NK-92 treated with Interleukin-12 subunit alpha and Interleukin-12 subunit beta, amount 100 ng/mL, for 24 hours (cell line): Measurements from ENCODE around the gene AKR1C3.
"Not testable (repeated sequence)": the region's sequence is repeated elsewhere in the genome, so short reads cannot be mapped to it uniquely, and the experiment has no call there.

ENCODE experiments used
- DNase-seq: peaks from one replicate; lab custom pipeline; 2025; lab: John Stamatoyannopoulos, UW

Gene AKR1C3

GRCh38 chr10:5137699-5138098 is 43.5 kb downstream of the AKR1C3 start:
- not testable (repeated sequence) for DNase-seq

GRCh38 chr10:5142199-5142598 is 48.0 kb downstream of the AKR1C3 start:
- no peak for DNase-seq

GRCh38 chr10:5143137-5143536 is 48.9 kb downstream of the AKR1C3 start:
- no peak for DNase-seq

GRCh38 chr10:5146920-5147254 is 52.7 kb downstream of the AKR1C3 start:
- no peak for DNase-seq

GRCh38 chr10:5147255-5147980 is 53.2 kb downstream of the AKR1C3 start:
- no peak for DNase-seq

- DNase-seq, result no peak
Observed at GRCh38 chr10:5147981-5148677, 53.9 kb downstream of the AKR1C3 start.

GRCh38 chr10:5148678-5149032 is 54.4 kb downstream of the AKR1C3 start:
- DNase-seq, result no peak

- no peak for DNase-seq
Observed at GRCh38 chr10:5151076-5151475, 56.9 kb downstream of the AKR1C3 start.

- no peak for DNase-seq
Observed at GRCh38 chr10:5155951-5156350, 61.7 kb downstream of the AKR1C3 start.
